DMS114 treated with DMSO at 0.1 percent for 48 hours (cell line): ENCODE data around the gene TBKBP1.

ENCODE experiments used
- DNase-seq: peaks from one replicate; lab custom pipeline; 2025; ENCODE audit not compliant: unreplicated experiment; lab: John Stamatoyannopoulos, UW

Gene TBKBP1

GRCh38 chr17:47693731-47694580 lies at the start of gene TBKBP1:
TSS of gene TBKBP1 (plus strand) at chr17:47694161. CDS start at chr17:47696113, 1,952 bp downstream.
- peak; percentile 15 for DNase-seq

- no peak for DNase-seq
These were observed 49.6 kb upstream of the TBKBP1 start for GRCh38 chr17:47644324-47644723.

GRCh38 chr17:47649153-47649971 lies 44.6 kb upstream of the TBKBP1 start, which contains the start of gene KPNB1:
TSS of gene KPNB1 (plus strand) at chr17:47649919. CDS start at chr17:47650245, 326 bp downstream.
- peak; percentile 98 for DNase-seq

GRCh38 chr17:47649972-47650524 lies 43.9 kb upstream of the TBKBP1 start:
- no peak for DNase-seq

- peak; percentile 91 for DNase-seq
These were observed 43.1 kb upstream of the TBKBP1 start for GRCh38 chr17:47650525-47651522.

- DNase-seq: no peak
These were observed 42.3 kb upstream of the TBKBP1 start for GRCh38 chr17:47651704-47652103.

- DNase-seq: no peak
These were observed 41.4 kb upstream of the TBKBP1 start for GRCh38 chr17:47652570-47652969.

GRCh38 chr17:47653442-47653841 lies 40.5 kb upstream of the TBKBP1 start:
- no peak for DNase-seq

- no peak for DNase-seq
These were observed 39.0 kb upstream of the TBKBP1 start for GRCh38 chr17:47654991-47655390.

GRCh38 chr17:47660064-47660492 lies 33.9 kb upstream of the TBKBP1 start:
- DNase-seq: no peak

GRCh38 chr17:47663912-47664623 lies 29.9 kb upstream of the TBKBP1 start:
- peak; percentile 57 for DNase-seq

- no peak for DNase-seq
These were observed 29.4 kb upstream of the TBKBP1 start for GRCh38 chr17:47664624-47664941.

GRCh38 chr17:47665655-47666054 lies 28.3 kb upstream of the TBKBP1 start:
- no peak for DNase-seq

- DNase-seq: no peak
These were observed 24.9 kb upstream of the TBKBP1 start for GRCh38 chr17:47669081-47669480.

- no peak for DNase-seq
These were observed 23.9 kb upstream of the TBKBP1 start for GRCh38 chr17:47670064-47670463.

- DNase-seq: no peak
These were observed 19.5 kb upstream of the TBKBP1 start for GRCh38 chr17:47674499-47674898.

GRCh38 chr17:47675380-47676198 lies 18.4 kb upstream of the TBKBP1 start:
- DNase-seq: no peak

GRCh38 chr17:47676199-47676472 lies 17.8 kb upstream of the TBKBP1 start:
- no peak for DNase-seq

GRCh38 chr17:47676510-47677165 lies 17.3 kb upstream of the TBKBP1 start:
- DNase-seq: no peak
